Measurements from ENCODE around the gene PIEZO2. TPM values are rescaled to one million over a fixed set of nuclear protein-coding genes. Genes with fewer than 3 reads are reported as not detected.

Gene PIEZO2
- total and polyA plus RNA-seq, 9 donors = 2.0 to 8.5 (median 3.2) TPM

DNA sequence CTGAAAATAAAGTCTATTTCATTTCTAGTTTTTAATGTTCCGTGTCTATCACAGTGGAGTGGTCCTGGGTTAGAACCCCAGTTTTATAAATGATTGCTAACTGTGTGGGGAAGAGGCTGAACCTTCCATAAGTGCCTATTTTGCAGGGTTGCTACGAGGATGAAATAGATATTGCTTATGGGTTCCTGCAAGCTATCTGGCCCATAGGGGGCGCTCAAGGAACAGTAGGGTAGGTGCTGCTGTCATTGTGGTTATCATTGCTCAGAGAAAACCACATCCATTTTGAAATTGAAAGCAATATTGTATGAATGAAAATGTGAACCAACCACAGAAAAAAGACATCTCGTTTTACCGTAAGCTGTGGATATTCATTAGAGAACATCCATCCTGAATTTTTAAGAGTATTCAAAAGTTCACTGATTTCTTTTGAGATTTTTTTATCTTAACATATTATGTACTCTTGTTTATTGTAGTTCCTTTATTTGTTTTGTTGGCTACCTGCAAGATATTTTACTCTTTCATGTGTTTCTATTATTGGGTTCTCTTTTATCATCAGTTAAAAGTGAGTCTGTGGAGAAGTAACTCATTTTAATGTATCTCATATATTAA, 362.0 kb downstream of the PIEZO2 start:
- WGBS, 3 donors = 58 to 63% (median 61%) methylated on average over 5 of the region's 5 CpGs
- H3K36me3 ChIP-seq = no peaks in the 10 kb centered on the region
- intact Hi-C loops (cut with DNase I) = no loop called here
- H3K9me3 ChIP-seq = no peaks in the 10 kb centered on the region
- no peak overlapping the region for H3K27ac ChIP-seq
- peak; percentile 20 to 53 (median 44) for DNase-seq
- H3K4me1 ChIP-seq (ENCODE audit: insufficient read depth) = no peaks in the 10 kb centered on the region
- no peaks in the 10 kb centered on the region for H3K27me3 ChIP-seq
- TF ChIP-seq CTCF (IDR thresholded peaks at IDR 0.05) (no peak), POLR2A (IDR thresholded peaks at IDR 0.05) (no peak), EP300 (IDR thresholded peaks at IDR 0.05) (no peak)
- no peak overlapping the region for H3K4me3 ChIP-seq

- no peak for TF ChIP-seq POLR2A (IDR thresholded peaks at IDR 0.05)
- no peak for TF ChIP-seq CTCF (IDR thresholded peaks at IDR 0.05)
- no peak for TF ChIP-seq EP300 (IDR thresholded peaks at IDR 0.05)
- Histone ChIP-seq H3K9me3 (no peaks in the 10 kb centered on the region), H3K4me3 (no peak overlapping the region), H3K4me1 (ENCODE audit: insufficient read depth) (no peaks in the 10 kb centered on the region), H3K27me3 (no peaks in the 10 kb centered on the region), H3K27ac (no peak overlapping the region), H3K36me3 (no peaks in the 10 kb centered on the region)
- no peak for DNase-seq
- WGBS, 3 donors = 61 to 78% (median 64%) methylated on average over 3 of the region's 3 CpGs
- intact Hi-C loops (cut with DNase I) = no loop called here
These were observed 363.6 kb downstream of the PIEZO2 start for GRCh38 chr18:10785798-10786197.

GRCh38 chr18:10784596-10785202, 364.7 kb downstream of the PIEZO2 start:
- H3K27ac ChIP-seq = no peak overlapping the region
- H3K27me3 ChIP-seq = no peaks in the 10 kb centered on the region
- 85% methylated on average over 7 of the region's 7 CpGs for WGBS, 3 donors
- no peak for DNase-seq
- no peaks in the 10 kb centered on the region for H3K9me3 ChIP-seq
- TF ChIP-seq EP300 (IDR thresholded peaks at IDR 0.05) (no peak), CTCF (IDR thresholded peaks at IDR 0.05) (no peak), POLR2A (IDR thresholded peaks at IDR 0.05) (no peak)
- no peaks in the 10 kb centered on the region for H3K4me1 ChIP-seq (ENCODE audit: insufficient read depth)
- H3K4me3 ChIP-seq = no peak overlapping the region
- intact Hi-C loops (cut with DNase I) = no loop called here
- no peaks in the 10 kb centered on the region for H3K36me3 ChIP-seq

DNA sequence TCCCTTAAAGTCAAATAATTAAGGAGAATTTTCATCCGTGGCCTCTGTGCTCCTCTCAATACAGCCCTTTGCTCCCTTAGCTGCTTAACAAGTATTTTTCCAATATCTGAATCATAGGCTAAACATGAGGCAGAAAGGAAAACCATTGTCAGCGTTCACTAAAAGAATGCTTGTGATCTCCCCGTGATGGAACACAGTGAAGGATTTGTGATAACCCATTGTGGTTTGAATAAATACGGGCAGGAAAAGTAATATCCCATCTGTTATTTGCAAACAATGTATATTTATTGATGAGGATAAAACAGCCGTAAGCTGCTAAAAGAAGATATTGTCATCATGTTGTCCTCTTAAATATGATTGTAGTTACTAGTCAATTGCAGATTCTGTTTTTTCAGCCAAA, 365.4 kb downstream of the PIEZO2 start:
- 73 to 84% (median 79%) methylated on average over 5 of the region's 5 CpGs for WGBS, 3 donors
- Histone ChIP-seq H3K9me3 (no peaks in the 10 kb centered on the region), H3K4me3 (no peak overlapping the region), H3K27me3 (no peaks in the 10 kb centered on the region), H3K36me3 (no peaks in the 10 kb centered on the region), H3K27ac (no peak overlapping the region), H3K4me1 (ENCODE audit: insufficient read depth) (no peaks in the 10 kb centered on the region)
- no peak for TF ChIP-seq CTCF (IDR thresholded peaks at IDR 0.05)
- no peak for TF ChIP-seq EP300 (IDR thresholded peaks at IDR 0.05)
- TF ChIP-seq POLR2A (IDR thresholded peaks at IDR 0.05) = no peak
- intact Hi-C loops (cut with DNase I) = no loop called here
- no peak for DNase-seq

Data from ovary (tissue), 9 donors.